HG03066 (cell line): ENCODE measurements around the gene KRTAP5-1.
"Not testable (repeated sequence)": the region's sequence is repeated elsewhere in the genome, so short reads cannot be mapped to it uniquely, and the experiment has no call there.

ENCODE experiments used
- ATAC-seq: cut with Tn5 transposase; IDR thresholded peaks from one replicate; pipeline ENCODE4 v1.9.1; 2021; ENCODE audit warnings: low read depth; ENCODE audit not compliant: unreplicated experiment

KRTAP5-1 gene

DNA sequence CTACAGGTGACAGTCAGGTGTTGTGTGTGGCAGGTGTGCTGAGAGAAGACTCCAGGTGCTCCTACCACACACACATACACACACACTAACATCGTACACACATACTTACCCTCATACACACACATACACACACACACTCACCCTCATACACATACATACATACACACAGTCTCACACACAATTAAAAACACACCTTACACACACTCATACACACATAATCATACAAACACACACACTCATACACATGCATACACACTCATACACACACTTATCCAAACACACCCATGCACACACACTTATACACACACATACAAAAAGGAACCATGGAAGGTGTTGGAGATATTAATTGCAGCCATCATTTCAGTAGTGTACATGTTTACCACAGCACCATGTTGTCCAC is 18.5 kb upstream of the KRTAP5-1 start:
- no peak for ATAC-seq

DNA sequence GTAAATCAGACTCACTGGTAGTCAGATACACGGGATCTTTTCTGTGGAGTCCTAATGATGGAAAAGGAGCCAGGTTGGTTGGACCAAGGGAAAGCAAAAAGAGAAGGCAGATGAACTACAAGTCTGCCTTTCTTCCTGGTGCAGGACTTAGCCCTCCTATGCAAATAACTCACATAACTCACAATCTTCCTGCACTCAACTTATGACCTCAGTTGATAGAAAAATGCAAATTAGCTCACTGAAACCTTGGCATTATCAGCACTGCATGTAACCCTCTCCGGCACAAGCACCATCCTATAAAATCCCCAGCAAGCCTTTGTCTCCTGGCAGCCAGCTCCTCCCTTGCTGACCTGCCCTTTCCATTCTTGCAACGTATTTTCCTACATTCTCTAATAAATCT is 16.6 kb upstream of the KRTAP5-1 start:
- not testable (repeated sequence) for ATAC-seq

- no peak for ATAC-seq
Measured at GRCh38 chr11:1600626-1601025, 15.5 kb upstream of the KRTAP5-1 start.

- ATAC-seq = no peak
Measured at GRCh38 chr11:1598816-1599215, 13.7 kb upstream of the KRTAP5-1 start.

GRCh38 chr11:1598406-1598805 is 13.3 kb upstream of the KRTAP5-1 start:
- not testable (repeated sequence) for ATAC-seq

GRCh38 chr11:1597994-1598380 is 12.9 kb upstream of the KRTAP5-1 start, which contains the start of gene KRTAP5-2:
TSS of gene KRTAP5-2 (minus strand) at chr11:1598294. CDS start at chr11:1598250, 44 bp downstream.
- no peak for ATAC-seq

- ATAC-seq = no peak
Measured at GRCh38 chr11:1597331-1597993, 12.4 kb upstream of the KRTAP5-1 start.

GRCh38 chr11:1596576-1597121 is 11.6 kb upstream of the KRTAP5-1 start:
- not testable (repeated sequence) for ATAC-seq

DNA sequence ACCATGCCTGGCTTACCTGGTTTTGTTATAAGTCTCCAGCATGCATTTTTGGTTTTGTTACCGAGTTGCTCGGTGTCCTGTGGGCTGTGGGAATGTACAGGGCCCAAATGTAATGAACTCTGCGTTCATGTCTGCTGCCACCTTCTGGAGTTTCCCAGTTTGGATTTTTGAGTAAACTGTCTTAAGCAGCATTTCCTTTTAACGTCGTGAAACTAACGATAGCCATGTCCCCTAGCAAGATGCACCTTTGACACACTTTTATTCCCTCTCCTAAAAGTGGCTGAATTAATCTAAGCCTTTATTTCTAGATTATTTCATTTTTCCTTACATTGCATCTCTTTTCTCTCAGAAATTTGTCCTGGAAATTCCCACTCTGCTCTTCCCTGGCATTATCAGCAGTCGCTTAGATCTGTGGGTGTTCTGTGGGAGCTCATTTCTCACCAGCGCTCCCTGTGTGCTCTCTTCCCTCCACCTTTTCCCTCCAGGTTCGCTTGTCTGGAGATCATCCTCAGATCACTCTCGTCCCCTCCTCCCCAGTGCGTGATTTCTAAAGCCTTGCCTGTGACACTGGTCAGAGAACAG is 11.0 kb upstream of the KRTAP5-1 start:
- not testable (repeated sequence) for ATAC-seq

DNA sequence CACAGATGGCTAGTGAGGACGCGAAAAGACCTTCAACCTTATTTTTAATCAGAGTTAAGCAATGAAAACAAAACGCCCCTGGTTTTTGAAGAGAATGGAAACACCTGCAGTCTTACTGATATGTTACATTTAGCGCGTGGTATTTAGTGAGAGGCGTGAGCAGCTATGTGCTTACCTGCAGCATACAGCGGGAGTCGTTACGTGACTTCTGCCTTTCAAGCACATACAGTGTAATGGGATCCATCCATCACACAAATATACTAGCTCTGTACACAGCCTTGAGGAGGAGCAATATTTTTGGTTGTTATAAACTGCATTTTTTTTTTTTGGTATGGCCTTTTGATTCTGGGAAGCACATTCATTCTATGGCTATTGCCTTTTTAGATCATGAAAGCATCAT is 7.5 kb upstream of the KRTAP5-1 start:
- no peak for ATAC-seq

- no peak for ATAC-seq
Measured at GRCh38 chr11:1589996-1590395, 4.9 kb upstream of the KRTAP5-1 start.

DNA sequence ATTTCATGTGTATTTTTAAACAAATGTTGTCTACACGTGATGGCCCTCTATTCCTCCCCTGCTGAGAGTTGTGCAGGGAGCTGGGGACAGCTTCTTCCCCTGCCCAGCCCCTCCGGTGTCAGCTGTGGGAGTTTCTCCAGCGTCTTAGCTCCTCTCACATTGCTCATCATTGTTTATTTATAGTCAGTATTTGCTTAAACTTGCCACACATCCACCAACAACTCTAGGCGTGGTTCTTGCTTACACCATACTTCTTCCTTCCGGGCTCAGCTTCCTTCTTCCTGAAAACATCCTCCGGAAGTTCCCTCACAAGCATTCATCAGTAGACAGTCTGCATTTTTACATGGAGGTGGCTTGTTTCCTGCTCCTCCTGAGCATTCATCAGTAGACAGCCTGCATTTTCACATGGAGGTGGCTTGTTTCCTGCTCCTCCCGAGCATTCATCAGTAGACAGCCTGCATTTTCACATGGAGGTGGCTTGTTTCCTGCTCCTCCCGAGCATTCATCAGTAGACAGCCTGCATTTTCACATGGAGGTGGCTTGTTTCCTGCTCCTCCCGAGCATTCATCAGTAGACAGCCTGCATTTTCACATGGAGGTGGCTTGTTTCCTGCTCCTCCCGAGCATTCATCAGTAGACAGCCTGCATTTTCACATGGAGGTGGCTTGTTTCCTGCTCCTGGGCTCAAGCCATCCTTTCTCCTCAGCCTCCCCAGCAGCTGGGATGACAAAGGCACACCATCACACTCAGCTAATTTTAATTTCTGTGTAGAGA is 4.3 kb upstream of the KRTAP5-1 start:
- ATAC-seq = not testable (repeated sequence)

DNA sequence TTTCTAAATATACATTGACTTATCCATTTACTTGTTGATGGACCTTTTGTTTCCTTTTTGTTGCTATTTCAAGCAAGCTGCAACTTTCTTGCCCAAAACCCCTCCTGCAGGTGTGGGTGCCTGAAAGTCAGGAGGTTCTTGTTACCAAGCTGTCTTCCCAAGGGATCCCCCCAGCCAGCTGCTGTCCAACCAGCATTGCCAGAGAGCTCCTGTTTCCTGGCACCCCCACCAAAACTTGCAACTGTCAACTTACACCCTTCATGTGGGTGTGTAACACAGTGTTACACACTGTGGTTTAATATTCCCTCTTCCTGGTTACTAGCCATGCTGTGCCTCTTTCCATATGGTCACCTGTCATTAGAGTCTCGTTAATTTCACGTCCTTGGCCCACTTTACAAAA is 1.6 kb upstream of the KRTAP5-1 start:
- ATAC-seq = no peak

- ATAC-seq = not testable (repeated sequence)
Measured at GRCh38 chr11:1582909-1583308, 2.2 kb downstream of the KRTAP5-1 start.

DNA sequence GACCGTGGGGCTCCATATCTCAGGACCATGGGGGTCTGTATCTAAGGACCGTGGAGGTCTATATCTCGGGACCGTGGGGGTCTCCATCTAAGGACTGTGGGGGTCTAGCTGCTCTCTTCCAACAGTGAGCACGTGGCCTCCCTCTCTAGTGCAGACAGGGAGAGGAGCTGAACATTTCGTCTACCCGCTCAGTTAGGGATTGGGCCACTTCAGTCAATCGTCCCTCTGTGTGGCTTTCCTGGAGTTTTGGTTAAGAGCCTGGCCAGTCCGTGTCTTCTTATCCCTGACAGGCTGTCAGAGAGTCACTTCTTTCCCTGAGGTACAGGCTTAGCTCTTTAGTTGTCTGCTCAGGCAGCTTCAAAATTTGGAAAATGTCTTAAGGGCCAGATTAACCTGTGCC is 3.1 kb downstream of the KRTAP5-1 start:
- no peak for ATAC-seq

GRCh38 chr11:1576825-1577224 is 8.3 kb downstream of the KRTAP5-1 start:
- no peak for ATAC-seq

DNA sequence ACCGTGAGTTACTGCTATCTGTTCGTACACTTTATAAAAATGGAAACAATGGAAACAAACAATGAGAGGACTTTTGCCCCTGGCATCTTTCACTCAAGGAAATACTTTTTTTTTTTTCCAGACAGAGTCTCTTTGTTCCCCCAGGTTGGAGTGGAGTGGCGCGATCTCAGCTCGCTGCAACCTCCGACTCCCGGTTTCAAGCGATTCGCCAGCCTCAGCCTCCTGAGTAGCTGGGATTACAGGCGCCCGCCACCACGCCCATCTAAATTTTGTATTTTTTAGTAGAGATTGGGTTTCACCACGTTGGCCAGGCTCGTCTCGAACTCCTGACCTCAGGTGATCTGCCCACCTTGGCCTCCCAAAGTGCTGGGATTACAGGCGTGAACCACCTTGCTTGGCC is 9.3 kb downstream of the KRTAP5-1 start:
- ATAC-seq = not testable (repeated sequence)

DNA sequence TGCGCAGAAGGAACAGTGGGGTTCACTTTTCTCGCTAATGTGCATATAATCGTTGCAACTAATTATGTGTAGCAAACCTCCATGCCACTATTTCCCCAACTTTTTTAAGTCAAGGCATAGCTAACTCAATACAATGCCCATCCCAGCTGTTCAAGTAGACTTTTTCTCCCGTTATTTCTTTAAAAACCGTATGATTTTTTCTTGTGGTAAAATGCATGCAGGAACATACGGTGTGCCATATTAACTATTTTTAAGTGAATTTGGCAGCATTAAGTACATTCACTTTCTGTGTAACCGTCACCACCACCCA is 10.2 kb downstream of the KRTAP5-1 start:
- ATAC-seq = no peak

- no peak for ATAC-seq
Measured at GRCh38 chr11:1574238-1574932, 10.7 kb downstream of the KRTAP5-1 start.

GRCh38 chr11:1573903-1574237 is 11.2 kb downstream of the KRTAP5-1 start:
- ATAC-seq = no peak
